ENCODE data around the gene TLR1.
A peak's percentile ranks its signal among the peaks of the same experiment; 100 is the strongest.

TLR1 gene

GRCh38 chr4:38795087-38795486 lies 9.5 kb downstream of the TLR1 start:
- Histone ChIP-seq H3K56ac (ENCODE audit: low read length) (no peak overlapping the region), H4K5ac (ENCODE audit: low read length) (no peak overlapping the region), H2BK15ac (replicated peaks; ENCODE audit: low read depth) (no peak overlapping the region), H3K79me1 (ENCODE audit: low read length) (no peaks in the 10 kb centered on the region), H3K4me1 (ENCODE audit: control insufficient read depth, low read depth, low read length) (no peaks in the 10 kb centered on the region), H4K8ac (ENCODE audit: low read depth, low read length) (no peak overlapping the region), H3K4me3 (ENCODE audit: low read length) (no peak overlapping the region), H3K36me3 (ENCODE audit: control insufficient read depth, insufficient read depth, low read length) (no peaks in the 10 kb centered on the region), H3K27me3 (ENCODE audit: insufficient read depth, low read length, poor library complexity) (no peaks in the 10 kb centered on the region), H3K9ac (ENCODE audit: low read length) (no peak overlapping the region), H2AK5ac (ENCODE audit: low read length) (no peak overlapping the region), H3K27ac (ENCODE audit: low read depth, low read length) (no peak overlapping the region), H3K18ac (ENCODE audit: low read length) (no peak overlapping the region), H3K79me2 (ENCODE audit: control insufficient read depth, insufficient read depth, low read length) (no peaks in the 10 kb centered on the region), H3K4ac (ENCODE audit: low read depth, low read length) (no peak overlapping the region), H3K23ac (ENCODE audit: low read length) (no peak overlapping the region), H2BK5ac (ENCODE audit: low read length) (no peak overlapping the region), H2BK120ac (ENCODE audit: low read depth, low read length) (no peak overlapping the region), H3K4me2 (ENCODE audit: low read length) (no peak overlapping the region)
- no CpG with 5 or more reads among the region's 3 CpGs for WGBS (ENCODE audit: extremely low coverage, insufficient coverage, low lambda C conversion rate)
- DNase-seq: no peak

GRCh38 chr4:38794051-38794450 lies 10.5 kb downstream of the TLR1 start:
- Histone ChIP-seq H2BK120ac (ENCODE audit: low read depth, low read length) (no peak overlapping the region), H3K36me3 (ENCODE audit: control insufficient read depth, insufficient read depth, low read length) (no peaks in the 10 kb centered on the region), H3K4me2 (ENCODE audit: low read length) (no peak overlapping the region), H3K56ac (ENCODE audit: low read length) (no peak overlapping the region), H4K8ac (ENCODE audit: low read depth, low read length) (no peak overlapping the region), H3K27ac (ENCODE audit: low read depth, low read length) (no peak overlapping the region), H3K4me3 (ENCODE audit: low read length) (no peak overlapping the region), H2BK15ac (replicated peaks; ENCODE audit: low read depth) (no peak overlapping the region), H3K4ac (ENCODE audit: low read depth, low read length) (no peak overlapping the region), H3K9ac (ENCODE audit: low read length) (no peak overlapping the region), H3K18ac (ENCODE audit: low read length) (no peak overlapping the region), H3K27me3 (ENCODE audit: insufficient read depth, low read length, poor library complexity) (no peaks in the 10 kb centered on the region), H4K5ac (ENCODE audit: low read length) (no peak overlapping the region), H3K79me1 (ENCODE audit: low read length) (no peaks in the 10 kb centered on the region), H2AK5ac (ENCODE audit: low read length) (no peak overlapping the region), H2BK5ac (ENCODE audit: low read length) (no peak overlapping the region), H3K23ac (ENCODE audit: low read length) (no peak overlapping the region), H3K4me1 (ENCODE audit: control insufficient read depth, low read depth, low read length) (no peaks in the 10 kb centered on the region), H3K79me2 (ENCODE audit: control insufficient read depth, insufficient read depth, low read length) (no peaks in the 10 kb centered on the region)
- no CpG with 5 or more reads among the region's 2 CpGs for WGBS (ENCODE audit: extremely low coverage, insufficient coverage, low lambda C conversion rate)
- DNase-seq: no peak

- no CpG with 5 or more reads among the region's 2 CpGs for WGBS (ENCODE audit: extremely low coverage, insufficient coverage, low lambda C conversion rate)
- Histone ChIP-seq H3K4me1 (ENCODE audit: control insufficient read depth, low read depth, low read length) (no peaks in the 10 kb centered on the region), H4K5ac (ENCODE audit: low read length) (no peak overlapping the region), H2BK5ac (ENCODE audit: low read length) (no peak overlapping the region), H3K18ac (ENCODE audit: low read length) (no peak overlapping the region), H3K79me1 (ENCODE audit: low read length) (no peaks in the 10 kb centered on the region), H3K56ac (ENCODE audit: low read length) (no peak overlapping the region), H3K4ac (ENCODE audit: low read depth, low read length) (no peak overlapping the region), H2AK5ac (ENCODE audit: low read length) (no peak overlapping the region), H4K8ac (ENCODE audit: low read depth, low read length) (no peak overlapping the region), H2BK15ac (replicated peaks; ENCODE audit: low read depth) (no peak overlapping the region), H3K79me2 (ENCODE audit: control insufficient read depth, insufficient read depth, low read length) (no peaks in the 10 kb centered on the region), H3K4me3 (ENCODE audit: low read length) (no peak overlapping the region), H3K27me3 (ENCODE audit: insufficient read depth, low read length, poor library complexity) (no peaks in the 10 kb centered on the region), H3K23ac (ENCODE audit: low read length) (no peak overlapping the region), H2BK120ac (ENCODE audit: low read depth, low read length) (no peak overlapping the region), H3K27ac (ENCODE audit: low read depth, low read length) (no peak overlapping the region), H3K9ac (ENCODE audit: low read length) (no peak overlapping the region), H3K36me3 (ENCODE audit: control insufficient read depth, insufficient read depth, low read length) (no peaks in the 10 kb centered on the region), H3K4me2 (ENCODE audit: low read length) (no peak overlapping the region)
- no peak for DNase-seq
Observed at GRCh38 chr4:38791010-38791409, 13.6 kb downstream of the TLR1 start.

GRCh38 chr4:38788317-38788716 lies 16.3 kb downstream of the TLR1 start:
- H2BK5ac ChIP-seq (ENCODE audit: low read length): no peak overlapping the region
- H3K9ac ChIP-seq (ENCODE audit: low read length): no peak overlapping the region
- H3K4me3 ChIP-seq (ENCODE audit: low read length): no peak overlapping the region
- no peak overlapping the region for H3K4me2 ChIP-seq (ENCODE audit: low read length)
- no peak overlapping the region for H2BK15ac ChIP-seq (replicated peaks; ENCODE audit: low read depth)
- DNase-seq: no peak
- no peaks in the 10 kb centered on the region for H3K4me1 ChIP-seq (ENCODE audit: control insufficient read depth, low read depth, low read length)
- no peaks in the 10 kb centered on the region for H3K36me3 ChIP-seq (ENCODE audit: control insufficient read depth, insufficient read depth, low read length)
- WGBS (ENCODE audit: extremely low coverage, insufficient coverage, low lambda C conversion rate): no CpG with 5 or more reads among the region's 1 CpG
- H3K56ac ChIP-seq (ENCODE audit: low read length): no peak overlapping the region
- no peak overlapping the region for H3K27ac ChIP-seq (ENCODE audit: low read depth, low read length)
- H3K79me2 ChIP-seq (ENCODE audit: control insufficient read depth, insufficient read depth, low read length): no peaks in the 10 kb centered on the region
- no peak overlapping the region for H3K23ac ChIP-seq (ENCODE audit: low read length)
- H3K4ac ChIP-seq (ENCODE audit: low read depth, low read length): no peak overlapping the region
- no peak overlapping the region for H2AK5ac ChIP-seq (ENCODE audit: low read length)
- H3K27me3 ChIP-seq (ENCODE audit: insufficient read depth, low read length, poor library complexity): no peaks in the 10 kb centered on the region
- no peak overlapping the region for H4K5ac ChIP-seq (ENCODE audit: low read length)
- no peak overlapping the region for H4K8ac ChIP-seq (ENCODE audit: low read depth, low read length)
- H3K18ac ChIP-seq (ENCODE audit: low read length): no peak overlapping the region
- H3K79me1 ChIP-seq (ENCODE audit: low read length): no peaks in the 10 kb centered on the region
- H2BK120ac ChIP-seq (ENCODE audit: low read depth, low read length): no peak overlapping the region

GRCh38 chr4:38787693-38788092 lies 16.9 kb downstream of the TLR1 start:
- Histone ChIP-seq H2BK120ac (ENCODE audit: low read depth, low read length) (no peak overlapping the region), H3K4me1 (ENCODE audit: control insufficient read depth, low read depth, low read length) (no peaks in the 10 kb centered on the region), H2BK5ac (ENCODE audit: low read length) (no peak overlapping the region), H3K27me3 (ENCODE audit: insufficient read depth, low read length, poor library complexity) (no peaks in the 10 kb centered on the region), H3K9ac (ENCODE audit: low read length) (no peak overlapping the region), H3K4ac (ENCODE audit: low read depth, low read length) (no peak overlapping the region), H4K5ac (ENCODE audit: low read length) (no peak overlapping the region), H4K8ac (ENCODE audit: low read depth, low read length) (no peak overlapping the region), H2AK5ac (ENCODE audit: low read length) (no peak overlapping the region), H3K79me1 (ENCODE audit: low read length) (no peaks in the 10 kb centered on the region), H3K4me3 (ENCODE audit: low read length) (no peak overlapping the region), H3K27ac (ENCODE audit: low read depth, low read length) (no peak overlapping the region), H3K18ac (ENCODE audit: low read length) (no peak overlapping the region), H3K4me2 (ENCODE audit: low read length) (no peak overlapping the region), H3K56ac (ENCODE audit: low read length) (no peak overlapping the region), H2BK15ac (replicated peaks; ENCODE audit: low read depth) (no peak overlapping the region), H3K23ac (ENCODE audit: low read length) (no peak overlapping the region), H3K36me3 (ENCODE audit: control insufficient read depth, insufficient read depth, low read length) (no peaks in the 10 kb centered on the region), H3K79me2 (ENCODE audit: control insufficient read depth, insufficient read depth, low read length) (no peaks in the 10 kb centered on the region)
- no CpG with 5 or more reads among the region's 4 CpGs for WGBS (ENCODE audit: extremely low coverage, insufficient coverage, low lambda C conversion rate)
- DNase-seq: no peak

- Histone ChIP-seq H4K5ac (ENCODE audit: low read length) (no peak overlapping the region), H3K4me1 (ENCODE audit: control insufficient read depth, low read depth, low read length) (no peaks in the 10 kb centered on the region), H3K36me3 (ENCODE audit: control insufficient read depth, insufficient read depth, low read length) (no peaks in the 10 kb centered on the region), H3K4me2 (ENCODE audit: low read length) (no peak overlapping the region), H2AK5ac (ENCODE audit: low read length) (no peak overlapping the region), H4K8ac (ENCODE audit: low read depth, low read length) (no peak overlapping the region), H3K27me3 (ENCODE audit: insufficient read depth, low read length, poor library complexity) (no peaks in the 10 kb centered on the region), H3K9ac (ENCODE audit: low read length) (no peak overlapping the region), H3K4ac (ENCODE audit: low read depth, low read length) (no peak overlapping the region), H2BK5ac (ENCODE audit: low read length) (no peak overlapping the region), H3K79me2 (ENCODE audit: control insufficient read depth, insufficient read depth, low read length) (no peaks in the 10 kb centered on the region), H3K23ac (ENCODE audit: low read length) (no peak overlapping the region), H3K27ac (ENCODE audit: low read depth, low read length) (no peak overlapping the region), H2BK15ac (replicated peaks; ENCODE audit: low read depth) (no peak overlapping the region), H3K4me3 (ENCODE audit: low read length) (no peak overlapping the region), H2BK120ac (ENCODE audit: low read depth, low read length) (no peak overlapping the region), H3K18ac (ENCODE audit: low read length) (no peak overlapping the region), H3K56ac (ENCODE audit: low read length) (no peak overlapping the region), H3K79me1 (ENCODE audit: low read length) (no peaks in the 10 kb centered on the region)
- peak; percentile 3 for DNase-seq
- WGBS (ENCODE audit: extremely low coverage, insufficient coverage, low lambda C conversion rate): 100% methylated on average over 5 of the region's 8 CpGs
Observed at GRCh38 chr4:38785901-38786402, 18.6 kb downstream of the TLR1 start.

Data from mesendoderm (in vitro differentiated cells).